Measurements from ENCODE around the gene PERCC1. TPM values are rescaled to one million over a fixed set of nuclear protein-coding genes. Genes with fewer than 3 reads are reported as not detected.

The PERCC1 gene
- total RNA-seq, 2 donors from 2014 or later: not detected

- ATAC-seq (ENCODE audit: insufficient number of reproducible peaks, low FRiP score, low read depth): no peak
- no peak for TF ChIP-seq CTCF (IDR thresholded peaks at IDR 0.05)
- Histone ChIP-seq H3K27ac (no peak overlapping the region), H3K4me1 (ENCODE audit: control insufficient read depth in 1 of 2, low read depth in 2 of 2) (no peaks in the 10 kb centered on the region), H3K9me3 (no peaks in the 10 kb centered on the region), H3K27me3 (replicated peaks; ENCODE audit: insufficient read depth) (no peaks in the 10 kb centered on the region), H3K4me3 (no peak overlapping the region), H3K36me3 (no peaks in the 10 kb centered on the region)
- no peak for DNase-seq (ENCODE audit: low spot score)
Measured at GRCh38 chr16:1431497-1432270, 806 bp downstream of the PERCC1 start.

GRCh38 chr16:1432388-1433262 lies 1.7 kb downstream of the PERCC1 start:
- ATAC-seq (ENCODE audit: insufficient number of reproducible peaks, low FRiP score, low read depth) (no peak), DNase-seq (ENCODE audit: low spot score) (no peak)
- no peaks in the 10 kb centered on the region for H3K9me3 ChIP-seq
- no peaks in the 10 kb centered on the region for H3K4me1 ChIP-seq (ENCODE audit: control insufficient read depth in 1 of 2, low read depth in 2 of 2)
- no peak overlapping the region for H3K4me3 ChIP-seq
- no peaks in the 10 kb centered on the region for H3K36me3 ChIP-seq
- H3K27ac ChIP-seq: no peak overlapping the region
- no peak for TF ChIP-seq CTCF (IDR thresholded peaks at IDR 0.05)
- no peaks in the 10 kb centered on the region for H3K27me3 ChIP-seq (replicated peaks; ENCODE audit: insufficient read depth)

GRCh38 chr16:1433263-1433560 lies 2.3 kb downstream of the PERCC1 start:
- H3K4me1 ChIP-seq (ENCODE audit: control insufficient read depth in 1 of 2, low read depth in 2 of 2): no peaks in the 10 kb centered on the region
- no peak for DNase-seq (ENCODE audit: low spot score)
- H3K4me3 ChIP-seq: no peak overlapping the region
- ATAC-seq (ENCODE audit: insufficient number of reproducible peaks, low FRiP score, low read depth): no peak
- no peaks in the 10 kb centered on the region for H3K27me3 ChIP-seq (replicated peaks; ENCODE audit: insufficient read depth)
- no peak overlapping the region for H3K27ac ChIP-seq
- TF ChIP-seq CTCF (IDR thresholded peaks at IDR 0.05): no peak
- no peaks in the 10 kb centered on the region for H3K36me3 ChIP-seq
- H3K9me3 ChIP-seq: no peaks in the 10 kb centered on the region

- Histone ChIP-seq H3K4me3 (no peak overlapping the region), H3K36me3 (no peaks in the 10 kb centered on the region), H3K27me3 (replicated peaks; ENCODE audit: insufficient read depth) (no peaks in the 10 kb centered on the region), H3K9me3 (no peaks in the 10 kb centered on the region), H3K4me1 (ENCODE audit: control insufficient read depth in 1 of 2, low read depth in 2 of 2) (no peaks in the 10 kb centered on the region), H3K27ac (no peak overlapping the region)
- DNase-seq (ENCODE audit: low spot score) (no peak), ATAC-seq (ENCODE audit: insufficient number of reproducible peaks, low FRiP score, low read depth) (no peak)
- TF ChIP-seq CTCF (IDR thresholded peaks at IDR 0.05): no peak
Measured at GRCh38 chr16:1433756-1434155, 2.9 kb downstream of the PERCC1 start.
